Stimulated activated naive CD4-positive, alpha-beta T cell treated with Interleukin-2 at 50 U/mL for 16 hours (primary cell): ENCODE measurements around the gene ATP1B4.

Source experiments
- DNase-seq: peaks from one replicate; lab custom pipeline; 2025; lab: John Stamatoyannopoulos, UW

The ATP1B4 gene

DNA sequence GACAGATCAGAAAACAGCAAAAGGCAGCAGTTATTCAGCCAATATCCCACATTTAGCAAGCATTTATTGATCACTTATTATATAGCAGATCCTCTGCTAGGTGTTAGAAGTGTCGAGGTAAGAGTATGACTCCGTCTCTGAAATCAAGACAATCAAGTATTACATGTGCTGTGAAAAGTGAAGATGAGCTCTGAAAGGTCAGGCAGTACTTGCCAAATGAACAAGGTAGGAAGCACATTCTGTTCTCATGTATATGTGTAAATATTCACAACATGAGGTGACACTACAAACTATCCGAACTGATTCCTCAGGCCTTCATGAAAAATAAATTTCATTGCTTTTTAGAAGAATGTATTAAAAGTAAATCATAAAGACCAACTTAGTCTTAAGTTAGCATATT lies 15.3 kb downstream of the ATP1B4 start:
- DNase-seq: no peak

DNA sequence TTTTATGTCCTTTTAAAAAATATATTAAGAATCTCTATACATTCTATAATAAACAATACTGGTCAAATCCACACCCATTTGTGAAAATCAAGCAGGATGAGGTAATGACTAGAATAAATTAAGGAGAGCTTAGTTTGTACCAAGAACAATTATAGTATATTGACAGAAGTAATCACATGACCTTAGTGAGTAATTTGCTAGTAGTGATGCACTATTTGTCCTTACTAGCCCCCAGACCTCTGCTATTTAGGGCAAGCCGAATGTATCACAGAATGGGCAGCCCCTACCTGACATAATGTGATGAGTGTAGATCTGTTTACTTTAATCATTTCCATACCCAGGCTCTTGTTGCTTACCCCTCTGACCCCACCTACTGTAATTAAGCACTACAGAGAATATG lies 15.8 kb downstream of the ATP1B4 start:
- no peak for DNase-seq

DNA sequence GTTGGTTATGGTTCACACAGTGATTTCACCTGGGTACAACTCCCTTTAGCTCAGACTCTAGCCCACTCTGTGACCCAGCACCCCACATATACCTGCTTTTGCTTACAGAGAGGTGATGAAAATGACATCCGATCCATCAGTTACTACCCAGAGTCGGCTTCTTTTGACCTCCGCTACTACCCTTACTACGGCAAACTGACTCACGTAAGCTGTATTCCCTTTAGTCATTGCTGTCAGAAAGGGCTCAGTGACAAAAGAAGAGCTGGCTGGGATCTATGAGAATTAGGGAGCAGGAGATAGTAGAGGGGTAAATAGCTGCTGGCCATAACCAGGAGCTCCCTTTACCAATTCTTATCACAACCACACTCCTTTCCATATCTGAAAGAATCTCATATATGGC lies 16.7 kb downstream of the ATP1B4 start:
- DNase-seq: no peak

DNA sequence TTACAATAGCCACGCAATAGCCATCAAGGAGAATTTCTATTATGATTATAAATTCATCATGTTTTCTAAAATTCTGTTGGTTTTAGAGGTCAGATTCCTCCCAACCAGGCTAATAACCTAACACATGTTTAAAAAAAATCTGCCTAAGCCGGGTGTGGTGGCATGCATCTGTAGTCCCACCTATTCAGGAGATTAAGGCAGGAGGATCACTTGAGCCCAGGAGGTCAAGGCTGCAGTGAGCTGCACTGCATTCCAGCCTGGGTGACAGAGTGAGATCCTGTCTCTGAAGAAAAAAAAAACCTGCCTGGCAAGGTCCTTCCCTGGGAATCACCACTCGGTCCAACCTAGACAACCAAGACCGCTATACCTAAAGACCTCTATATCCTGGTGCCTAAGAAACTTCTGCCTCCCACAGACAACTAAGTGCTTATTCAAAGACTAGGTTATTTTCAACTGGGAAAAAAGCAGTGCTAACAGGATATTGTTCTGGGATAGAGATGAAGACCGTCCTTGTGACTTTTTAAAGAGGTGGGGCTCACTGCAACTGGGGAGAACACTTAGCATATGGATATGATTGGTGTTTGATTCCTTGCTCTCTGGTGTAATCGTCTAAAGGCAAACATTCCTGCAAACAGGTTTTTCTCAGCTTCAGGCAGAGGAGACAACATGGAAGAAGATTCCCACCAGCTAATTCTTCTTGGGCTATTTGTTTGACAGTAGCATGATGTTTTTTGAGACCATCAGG lies 18.2 kb downstream of the ATP1B4 start:
- no peak for DNase-seq

DNA sequence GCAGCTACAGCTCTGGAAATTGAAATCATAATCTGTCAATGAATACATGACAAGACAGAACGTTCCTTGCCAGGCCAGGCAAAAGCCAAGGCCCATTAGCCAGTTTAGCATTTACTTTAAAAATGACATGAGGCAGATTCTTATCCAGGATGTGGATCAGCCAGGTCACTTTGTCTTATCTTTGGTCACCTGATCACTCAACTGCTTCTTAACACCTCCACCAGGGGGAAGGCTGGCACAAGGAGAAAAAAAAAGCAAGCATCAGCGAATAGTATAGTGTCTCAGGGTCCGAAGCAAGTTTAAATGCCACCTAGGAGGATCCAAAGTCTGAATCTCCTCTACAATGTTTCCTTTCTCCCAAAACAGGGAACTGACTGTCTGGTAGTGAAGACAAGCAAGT lies 18.8 kb downstream of the ATP1B4 start:
- no peak for DNase-seq

DNA sequence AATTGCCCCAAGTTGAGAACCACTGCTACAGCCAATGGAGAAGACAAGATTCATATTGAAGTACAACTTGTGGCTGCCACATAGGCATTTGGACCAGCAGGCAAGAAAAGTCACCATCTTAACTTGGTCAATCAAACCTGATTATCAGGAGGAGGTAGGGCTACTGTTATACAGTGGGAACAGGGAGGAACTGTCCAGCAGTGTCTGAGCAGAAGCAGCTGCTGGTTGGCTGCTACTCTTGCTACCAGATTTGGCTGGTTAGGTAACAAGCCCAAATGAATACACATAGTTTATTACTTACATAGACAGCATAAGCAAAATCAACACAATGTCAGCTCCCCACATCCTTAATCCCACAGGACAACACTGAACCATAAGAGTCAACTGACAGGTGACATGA lies 39.4 kb downstream of the ATP1B4 start:
- no peak for DNase-seq

DNA sequence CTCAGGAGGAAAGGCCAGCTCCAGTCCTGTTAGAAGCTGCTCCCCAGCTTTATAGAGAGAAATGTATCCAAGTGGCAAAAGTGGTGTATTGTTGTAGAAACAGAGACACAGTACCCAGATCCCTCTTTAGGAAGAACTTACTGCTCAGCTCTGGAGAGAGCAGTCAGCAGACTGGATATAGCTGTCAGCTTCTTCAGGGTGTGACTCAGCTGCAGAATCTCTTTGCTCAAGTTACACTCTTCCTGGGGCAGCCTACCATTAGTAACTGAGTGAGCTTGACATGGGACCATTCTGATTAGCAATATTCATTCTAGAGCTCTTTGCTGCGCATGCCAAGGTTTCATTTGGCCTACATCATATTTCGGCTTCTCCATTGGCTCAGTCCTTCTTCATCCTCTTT lies 40.5 kb downstream of the ATP1B4 start:
- DNase-seq: no peak

DNA sequence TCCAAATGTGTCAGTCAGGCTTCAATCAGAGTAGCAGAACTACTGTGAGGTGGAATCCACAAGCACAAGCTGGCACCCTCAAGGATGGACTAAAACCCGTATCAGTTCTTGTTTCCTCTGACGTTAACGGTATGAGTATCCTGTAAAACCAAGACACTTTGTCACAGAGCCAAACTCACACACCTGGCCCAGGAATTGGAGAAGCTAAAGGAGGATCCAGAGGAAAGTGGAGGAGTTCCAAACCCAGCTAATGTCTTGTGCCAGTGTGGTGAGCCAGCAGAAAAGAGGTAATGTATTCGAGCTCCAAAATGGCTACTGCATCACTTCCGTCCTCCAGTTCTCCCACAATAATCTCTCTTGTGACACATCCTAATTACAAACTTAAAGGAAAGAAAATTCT lies 44.7 kb downstream of the ATP1B4 start:
- no peak for DNase-seq

DNA sequence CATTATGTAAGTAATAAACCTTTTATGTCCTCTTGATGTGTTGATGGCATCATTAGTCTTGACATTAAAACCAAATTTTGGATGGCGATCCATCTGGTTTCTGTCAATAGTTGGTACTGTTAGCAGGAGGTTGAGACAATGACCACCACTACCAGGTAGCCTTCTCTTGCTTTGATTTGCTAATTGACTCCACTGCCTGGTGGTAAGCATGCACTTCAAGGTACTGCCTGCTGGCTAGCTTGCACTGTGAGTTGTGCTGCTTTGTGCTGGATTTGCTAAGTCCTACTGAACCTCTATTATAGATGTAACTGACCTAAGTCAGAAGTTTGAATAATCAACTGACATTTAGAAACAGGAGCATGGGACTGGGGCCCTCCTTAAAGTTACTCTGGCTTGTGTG lies 46.3 kb downstream of the ATP1B4 start:
- DNase-seq: no peak

DNA sequence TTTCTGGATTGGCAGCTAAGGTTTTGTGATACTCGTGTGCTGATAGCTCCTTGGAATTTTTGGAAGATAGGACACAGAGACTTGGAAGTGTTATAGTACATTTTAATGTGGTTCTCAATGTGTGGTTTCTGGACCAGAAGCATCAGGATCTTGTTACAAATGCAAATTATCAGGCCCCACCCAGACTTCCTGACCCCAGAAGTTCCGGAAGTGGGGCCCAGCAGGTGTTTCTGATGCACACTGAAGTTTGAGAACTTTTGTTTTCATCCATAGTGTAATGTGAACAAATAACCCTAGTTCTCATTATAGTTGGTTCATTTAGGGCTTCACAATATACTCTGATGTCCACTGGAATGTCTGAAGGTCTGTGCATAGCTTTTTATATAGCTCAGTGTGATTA lies 57.6 kb downstream of the ATP1B4 start:
- no peak for DNase-seq

DNA sequence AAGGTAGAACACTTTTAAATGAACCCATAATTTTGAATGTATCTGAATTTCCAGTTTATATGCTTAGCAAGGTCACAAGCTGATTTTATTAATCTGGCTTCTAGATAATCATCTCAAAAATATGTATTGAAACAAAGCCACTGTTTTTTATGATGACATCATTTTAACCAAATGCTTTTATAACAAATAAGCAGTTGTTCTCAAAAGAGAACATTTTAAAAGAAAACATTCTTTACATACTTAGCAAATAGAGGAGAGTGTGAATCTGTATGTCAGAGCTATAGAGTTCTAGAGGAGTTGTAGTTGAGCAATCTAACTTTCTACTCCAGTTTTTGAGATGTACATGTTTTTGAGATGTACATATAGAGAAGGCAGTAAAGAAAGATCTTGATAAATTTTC lies 64.7 kb downstream of the ATP1B4 start:
- DNase-seq: no peak

DNA sequence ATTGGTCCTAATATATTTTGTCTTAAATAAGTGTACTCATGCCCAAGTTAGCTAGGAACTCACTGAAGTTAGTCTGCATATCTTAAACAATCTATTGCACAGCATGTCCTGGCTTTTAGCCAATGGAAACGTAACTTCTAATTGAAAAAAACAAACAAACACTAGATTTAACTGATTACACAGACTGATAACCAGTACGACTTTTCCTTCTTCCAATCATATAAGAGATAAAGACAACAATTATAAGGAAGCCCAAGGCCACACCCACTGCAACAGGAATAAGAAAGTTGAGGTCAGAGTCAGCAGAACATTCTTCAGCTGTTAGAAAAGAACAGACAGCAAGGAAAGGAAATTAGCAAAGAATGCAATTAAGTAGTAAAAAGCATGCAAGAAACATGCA lies 66.4 kb downstream of the ATP1B4 start:
- no peak for DNase-seq

DNA sequence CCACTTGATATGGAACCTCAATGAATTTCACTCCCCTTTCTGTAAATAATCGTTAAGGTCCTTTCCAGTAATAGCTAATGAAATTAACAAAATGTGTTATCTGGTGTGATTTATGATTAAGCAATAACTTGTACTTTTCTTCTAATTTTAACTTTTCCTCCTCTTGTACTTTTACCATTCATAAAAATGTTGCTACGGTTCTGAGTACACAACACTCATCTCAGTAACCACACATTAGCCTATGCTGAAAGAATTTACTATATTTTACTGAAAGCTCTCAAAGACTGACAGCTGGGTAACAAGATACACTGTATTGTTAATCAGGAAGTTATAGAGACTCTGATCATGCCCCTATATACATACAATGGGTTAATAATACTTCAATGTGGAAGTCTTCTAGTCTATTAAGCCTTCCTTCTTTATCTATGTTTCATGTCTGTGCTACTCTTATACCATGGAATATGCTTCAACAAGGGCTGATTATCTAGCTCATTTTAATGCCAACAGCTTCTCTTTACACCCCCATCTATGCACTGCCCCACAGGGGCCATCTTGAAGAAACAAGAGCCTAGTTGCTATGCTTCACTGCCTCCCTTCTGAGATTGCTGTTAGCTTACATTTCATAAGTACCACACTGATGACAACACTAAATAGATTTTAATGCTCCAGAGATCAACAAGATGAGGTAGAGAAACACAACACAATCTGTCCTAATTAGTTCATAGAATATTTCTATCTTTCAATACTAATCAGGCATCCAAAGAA lies 68.1 kb downstream of the ATP1B4 start:
- DNase-seq: no peak
